Type B pancreatic cell (in vitro differentiated cells): ENCODE measurements around the gene CERS3. TPM values are rescaled to one million over a fixed set of nuclear protein-coding genes. Genes with fewer than 3 reads are reported as not detected.

Experiments used
- DNase-seq: peaks from one replicate; pipeline ENCODE4 v3.0.0; 2021; ENCODE audit warnings: mixed read lengths; ENCODE audit not compliant: unreplicated experiment; ENCODE audit errors: extremely low spot score
- H3K27ac Mint-ChIP-seq: 2 replicates; pipeline ENCODE4 v1.8.0; 2021; ENCODE audit warnings: mild to moderate bottlenecking, mixed read lengths
- H3K27me3 Mint-ChIP-seq: 2 replicates; pipeline ENCODE4 v1.8.0; 2021; ENCODE audit warnings: mixed read lengths
- H3K36me3 Mint-ChIP-seq: 2 replicates; pipeline ENCODE4 v1.8.0; 2021; ENCODE audit warnings: mixed read lengths
- H3K4me1 Mint-ChIP-seq: one replicate; pipeline ENCODE4 v1.8.0; 2021; ENCODE audit warnings: mixed read lengths; ENCODE audit not compliant: unreplicated experiment
- H3K4me3 Mint-ChIP-seq: 2 replicates; pipeline ENCODE4 v1.8.0; 2021; ENCODE audit warnings: mild to moderate bottlenecking, mixed read lengths
- H3K9me3 Mint-ChIP-seq: 2 replicates; pipeline ENCODE4 v1.8.0; 2021; ENCODE audit warnings: mixed read lengths
- total RNA-seq: library from RNA; stranded (reverse); gene quantifications from 2 replicates; pipeline ENCODE4 v1.2.1, GENCODE V29; 2021; ENCODE audit warnings: low replicate concordance
- TF ChIP-seq, protein P1 (sequence below): fragments of 200-600 bp; sonication (generic); conservative IDR thresholded peaks from 2 replicates; pipeline ENCODE4 v1.5.0; 2021; ENCODE audit warnings: antibody characterized with exemption, mild to moderate bottlenecking

The CERS3 gene
- total RNA-seq, 1 donor from 2014 or later = 4.6 TPM

DNA sequence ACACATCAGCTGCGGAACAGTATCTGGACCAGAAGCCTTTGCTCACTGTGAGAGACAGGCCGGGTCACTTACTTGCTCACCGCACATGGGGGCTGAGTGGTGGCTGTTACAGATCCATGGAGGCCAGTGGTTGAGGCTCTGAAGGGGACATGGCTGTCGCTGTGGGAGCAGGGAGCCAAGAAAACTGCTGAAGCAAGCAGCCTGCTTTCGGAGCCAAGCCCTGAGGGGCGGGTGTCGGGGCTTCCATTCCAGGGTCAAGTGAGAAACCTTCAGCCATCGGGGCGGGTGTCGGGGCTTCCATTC lies 144.7 kb downstream of the CERS3 start:
- Mint-ChIP-seq H3K9me3 (peaks cover 24% of the 10 kb centered on the region), H3K27me3 (peaks cover 3% of the 10 kb centered on the region), H3K4me3 (no peak overlapping the region), H3K27ac (no peak overlapping the region), H3K4me1 (no peaks in the 10 kb centered on the region), H3K36me3 (peaks cover 3% of the 10 kb centered on the region)
- DNase-seq = no peak
- TF ChIP-seq, protein P1, sequence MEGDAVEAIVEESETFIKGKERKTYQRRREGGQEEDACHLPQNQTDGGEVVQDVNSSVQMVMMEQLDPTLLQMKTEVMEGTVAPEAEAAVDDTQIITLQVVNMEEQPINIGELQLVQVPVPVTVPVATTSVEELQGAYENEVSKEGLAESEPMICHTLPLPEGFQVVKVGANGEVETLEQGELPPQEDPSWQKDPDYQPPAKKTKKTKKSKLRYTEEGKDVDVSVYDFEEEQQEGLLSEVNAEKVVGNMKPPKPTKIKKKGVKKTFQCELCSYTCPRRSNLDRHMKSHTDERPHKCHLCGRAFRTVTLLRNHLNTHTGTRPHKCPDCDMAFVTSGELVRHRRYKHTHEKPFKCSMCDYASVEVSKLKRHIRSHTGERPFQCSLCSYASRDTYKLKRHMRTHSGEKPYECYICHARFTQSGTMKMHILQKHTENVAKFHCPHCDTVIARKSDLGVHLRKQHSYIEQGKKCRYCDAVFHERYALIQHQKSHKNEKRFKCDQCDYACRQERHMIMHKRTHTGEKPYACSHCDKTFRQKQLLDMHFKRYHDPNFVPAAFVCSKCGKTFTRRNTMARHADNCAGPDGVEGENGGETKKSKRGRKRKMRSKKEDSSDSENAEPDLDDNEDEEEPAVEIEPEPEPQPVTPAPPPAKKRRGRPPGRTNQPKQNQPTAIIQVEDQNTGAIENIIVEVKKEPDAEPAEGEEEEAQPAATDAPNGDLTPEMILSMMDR = no peak

DNA sequence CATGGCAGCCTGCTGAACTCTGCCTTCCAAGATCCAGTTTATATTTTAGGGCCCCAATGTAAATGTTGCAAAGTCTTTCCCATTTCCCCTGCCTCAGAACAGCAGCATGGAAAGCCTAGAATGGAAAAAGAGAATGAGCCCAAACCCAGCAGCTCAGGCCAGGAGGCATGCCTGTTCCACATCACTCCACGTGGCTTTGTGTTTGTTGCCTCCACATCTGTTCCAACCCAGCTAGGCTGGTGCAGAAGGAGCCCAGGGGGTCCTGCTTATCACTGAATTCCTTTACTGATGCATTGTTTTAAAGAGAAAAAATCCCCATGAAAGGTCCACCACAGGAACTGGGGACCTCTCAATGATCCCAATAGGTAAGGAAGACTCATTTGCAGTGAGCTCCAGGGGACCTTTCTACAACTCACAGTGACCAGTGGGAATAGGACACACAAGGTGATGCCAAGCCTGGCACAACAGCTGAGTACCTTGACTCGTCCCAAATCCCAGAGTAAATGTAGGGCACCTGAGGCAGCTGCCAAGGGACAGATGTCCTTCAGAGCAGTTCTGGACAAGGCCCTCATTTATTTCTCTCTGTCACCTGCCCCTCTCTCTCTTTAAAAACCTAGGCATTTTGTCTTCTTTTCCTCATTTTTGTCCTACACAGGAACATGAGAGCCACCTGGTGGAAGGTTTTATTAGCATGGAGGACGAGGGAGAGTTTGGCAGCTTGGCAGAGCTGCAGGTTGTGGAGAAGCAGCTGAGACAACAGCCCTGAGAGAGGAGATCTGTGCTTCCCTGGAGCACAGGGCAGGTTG lies 145.2 kb downstream of the CERS3 start:
- DNase-seq = no peak
- H3K27ac Mint-ChIP-seq = no peak overlapping the region
- peaks cover 3% of the 10 kb centered on the region for H3K36me3 Mint-ChIP-seq
- H3K4me1 Mint-ChIP-seq = no peaks in the 10 kb centered on the region
- no peak overlapping the region for H3K4me3 Mint-ChIP-seq
- TF ChIP-seq, protein P1 = peak; percentile 53
- peaks cover 24% of the 10 kb centered on the region for H3K9me3 Mint-ChIP-seq
- peaks cover 3% of the 10 kb centered on the region for H3K27me3 Mint-ChIP-seq

GRCh38 chr15:100373942-100374341 lies 154.8 kb downstream of the CERS3 start:
- Mint-ChIP-seq H3K27me3 (peaks cover 53% of the 10 kb centered on the region), H3K27ac (no peak overlapping the region), H3K9me3 (peaks cover 6% of the 10 kb centered on the region), H3K4me1 (peaks cover 5% of the 10 kb centered on the region), H3K4me3 (peak overlapping the region; percentile 74), H3K36me3 (peaks cover 7% of the 10 kb centered on the region)
- no peak for DNase-seq
- TF ChIP-seq, protein P1 = no peak

GRCh38 chr15:100373120-100373896 lies 155.4 kb downstream of the CERS3 start:
- H3K27me3 Mint-ChIP-seq = peaks cover 54% of the 10 kb centered on the region
- H3K4me3 Mint-ChIP-seq = peak overlapping the region; percentile 45

DNA sequence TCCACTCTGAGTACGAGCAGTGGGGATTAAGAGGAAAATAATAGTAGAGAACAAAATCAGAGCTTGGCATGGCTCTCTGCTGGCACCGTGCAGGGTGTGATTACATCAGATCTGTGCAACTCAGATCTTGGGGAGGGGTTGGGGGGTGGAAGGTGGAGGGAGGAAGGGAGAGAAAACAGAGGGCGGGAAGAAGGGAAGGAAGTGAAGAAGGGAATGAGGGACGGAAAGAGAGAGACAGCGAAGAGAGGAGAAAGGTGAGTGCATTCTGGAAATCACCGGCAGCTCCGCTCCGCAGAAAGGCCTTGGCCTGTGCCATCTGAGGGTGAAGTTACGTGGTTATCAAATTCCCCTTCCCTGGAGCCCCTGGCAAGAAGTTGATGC lies 156.0 kb downstream of the CERS3 start:
- H3K4me1 Mint-ChIP-seq = peaks cover 5% of the 10 kb centered on the region
- peak overlapping the region; percentile 45 for H3K4me3 Mint-ChIP-seq
- TF ChIP-seq, protein P1 = no peak

More at GRCh38 chr15:100373120-100373896, 155.4 kb downstream of the CERS3 start:
- Mint-ChIP-seq H3K27ac (no peak overlapping the region), H3K4me1 (peaks cover 5% of the 10 kb centered on the region), H3K36me3 (peaks cover 7% of the 10 kb centered on the region), H3K9me3 (peaks cover 6% of the 10 kb centered on the region)
- TF ChIP-seq, protein P1 = no peak
- no peak for DNase-seq

More for the DNA sequence above, 156.0 kb downstream of the CERS3 start:
- peaks cover 7% of the 10 kb centered on the region for H3K36me3 Mint-ChIP-seq
- DNase-seq = no peak
- peaks cover 56% of the 10 kb centered on the region for H3K27me3 Mint-ChIP-seq
- peaks cover 6% of the 10 kb centered on the region for H3K9me3 Mint-ChIP-seq
- H3K27ac Mint-ChIP-seq = no peak overlapping the region
